Activated CD8-positive, alpha-beta T cell treated with anti-CD3 and anti-CD28 coated beads for 36 hours (primary cell): ENCODE results near the gene GNB1L. TPM values are rescaled to one million over a fixed set of nuclear protein-coding genes. Genes with fewer than 3 reads are reported as not detected.

Source experiments
- ATAC-seq: fragments of 200-7000 bp; cut with Tn5 transposase; one replicate; pipeline ENCODE4 v1.10.0; 2021; ENCODE audit warnings: mild to moderate bottlenecking, moderate library complexity
- CTCF ChIA-PET: fragments of 350-600 bp; sonication (Branson Sonifier 250); formaldehyde crosslinking; loops from one replicate; lab custom pipeline; 2021; ENCODE audit warnings: antibody characterized with exemption; lab: Charles Lee
- POLR2A ChIA-PET: fragments of 350-600 bp; sonication (Branson Sonifier 250); formaldehyde crosslinking; loops from one replicate; lab custom pipeline; 2021; ENCODE audit warnings: antibody characterized with exemption; lab: Charles Lee
- DNase-seq: peaks from one replicate; pipeline ENCODE4 v3.0.0-alpha.2; 2020
- H3K27ac Mint-ChIP-seq: one replicate; pipeline ENCODE4 v1.8.0; 2021; ENCODE audit warnings: mild to moderate bottlenecking, mixed read lengths
- H3K27me3 Mint-ChIP-seq: one replicate; pipeline ENCODE4 v1.8.0; 2021; ENCODE audit warnings: mixed read lengths
- H3K36me3 Mint-ChIP-seq: one replicate; pipeline ENCODE4 v1.8.0; 2021; ENCODE audit warnings: low read depth, mixed read lengths
- H3K4me1 Mint-ChIP-seq: one replicate; pipeline ENCODE4 v1.8.0; 2021; ENCODE audit warnings: low read depth, mixed read lengths
- H3K4me3 Mint-ChIP-seq: one replicate; pipeline ENCODE4 v1.8.0; 2021; ENCODE audit warnings: mild to moderate bottlenecking, moderate library complexity, mixed read lengths
- H3K9me3 Mint-ChIP-seq: one replicate; pipeline ENCODE4 v1.8.0; 2021; ENCODE audit warnings: mixed read lengths
- intact Hi-C: fragments of 100-400 bp; cut with micrococcal nuclease; formaldehyde crosslinking; loops from one replicate; pipeline ENCODE4 v1.10.0; 2022
- total RNA-seq, 2 experiments: library from RNA; stranded (reverse); gene quantifications; one replicate each; pipeline ENCODE4 v1.2.3, GENCODE V29; 2021
- TF ChIP-seq, protein P1 (sequence below): fragments of 200-600 bp; IDR thresholded peaks from one replicate; pipeline ENCODE4 v1.8.0; 2022; ENCODE audit warnings: antibody characterized with exemption, mild to moderate bottlenecking

Gene GNB1L
- total RNA-seq, 2 experiments from 2014 or later, result 16.2 to 17.4 TPM

- POLR2A ChIA-PET, result interaction anchor here (0.9 to 1.0 kb wide), 2 partner anchors 97 to 134 kb away, joined by 3 to 5 read pairs; partner anchors contain the start of genes GNB1L and RTL10
- H3K9me3 Mint-ChIP-seq, result no peaks in the 10 kb centered on the region
- TF ChIP-seq, protein P1, sequence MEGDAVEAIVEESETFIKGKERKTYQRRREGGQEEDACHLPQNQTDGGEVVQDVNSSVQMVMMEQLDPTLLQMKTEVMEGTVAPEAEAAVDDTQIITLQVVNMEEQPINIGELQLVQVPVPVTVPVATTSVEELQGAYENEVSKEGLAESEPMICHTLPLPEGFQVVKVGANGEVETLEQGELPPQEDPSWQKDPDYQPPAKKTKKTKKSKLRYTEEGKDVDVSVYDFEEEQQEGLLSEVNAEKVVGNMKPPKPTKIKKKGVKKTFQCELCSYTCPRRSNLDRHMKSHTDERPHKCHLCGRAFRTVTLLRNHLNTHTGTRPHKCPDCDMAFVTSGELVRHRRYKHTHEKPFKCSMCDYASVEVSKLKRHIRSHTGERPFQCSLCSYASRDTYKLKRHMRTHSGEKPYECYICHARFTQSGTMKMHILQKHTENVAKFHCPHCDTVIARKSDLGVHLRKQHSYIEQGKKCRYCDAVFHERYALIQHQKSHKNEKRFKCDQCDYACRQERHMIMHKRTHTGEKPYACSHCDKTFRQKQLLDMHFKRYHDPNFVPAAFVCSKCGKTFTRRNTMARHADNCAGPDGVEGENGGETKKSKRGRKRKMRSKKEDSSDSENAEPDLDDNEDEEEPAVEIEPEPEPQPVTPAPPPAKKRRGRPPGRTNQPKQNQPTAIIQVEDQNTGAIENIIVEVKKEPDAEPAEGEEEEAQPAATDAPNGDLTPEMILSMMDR, result no peak
- H3K4me3 Mint-ChIP-seq, result no peak overlapping the region
- peaks cover 28% of the 10 kb centered on the region for H3K4me1 Mint-ChIP-seq
- ATAC-seq, result no peak
- H3K36me3 Mint-ChIP-seq, result no peaks in the 10 kb centered on the region
- intact Hi-C loops, result no loop called here
- CTCF ChIA-PET, result interaction anchor here (2.4 kb wide), 1 partner anchor 28 kb away, joined by 13 read pairs; no protein-coding TSS in a partner anchor
- DNase-seq, result no peak
- no peak overlapping the region for H3K27ac Mint-ChIP-seq
- H3K27me3 Mint-ChIP-seq, result peaks cover 52% of the 10 kb centered on the region
These were observed 96.4 kb downstream of the GNB1L start for GRCh38 chr22:19757985-19758895.

DNA sequence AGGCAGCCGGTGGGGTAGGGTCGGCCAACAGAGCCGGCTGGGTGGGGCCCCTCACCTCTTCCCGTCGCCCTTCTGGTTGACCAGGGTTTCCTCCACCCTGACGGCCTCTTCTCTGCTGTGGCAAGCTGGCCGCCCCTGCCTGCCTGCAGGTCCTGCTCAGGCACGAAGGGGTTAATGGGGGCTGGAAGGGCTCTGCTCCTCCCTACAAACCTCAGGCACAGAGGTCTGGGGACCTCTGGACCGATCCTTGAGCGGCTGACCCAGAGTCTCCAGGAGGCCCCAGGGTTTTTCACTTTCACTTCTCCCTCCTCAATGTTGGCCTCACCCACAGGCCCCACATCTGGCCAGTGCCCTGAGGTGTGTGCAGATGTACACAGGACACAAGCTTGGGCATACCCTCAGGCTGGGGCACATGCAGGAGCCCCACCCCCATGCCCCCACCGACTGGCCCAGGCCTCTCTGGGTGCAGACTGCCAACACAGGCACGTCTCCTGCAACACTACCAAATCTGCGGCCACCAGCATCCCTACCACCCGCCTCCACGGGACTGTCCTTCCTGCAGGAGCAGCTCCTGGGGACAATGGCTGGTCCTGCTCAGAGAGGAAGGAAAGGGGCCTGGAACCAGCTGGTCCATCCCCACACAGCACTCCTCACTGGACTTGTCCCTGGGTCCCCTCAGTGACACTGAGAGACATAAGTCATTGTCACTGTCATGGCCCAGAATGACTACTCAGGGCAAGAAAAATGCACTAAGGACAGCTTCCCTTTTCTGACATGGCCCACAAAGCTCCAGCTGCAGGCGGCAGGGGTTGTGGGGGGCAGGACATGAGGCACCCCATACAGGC, 97.3 kb downstream of the GNB1L start:
- TF ChIP-seq, protein P1, result no peak
- H3K4me1 Mint-ChIP-seq, result peaks cover 28% of the 10 kb centered on the region
- peaks cover 57% of the 10 kb centered on the region for H3K27me3 Mint-ChIP-seq
- no peaks in the 10 kb centered on the region for H3K36me3 Mint-ChIP-seq
- ATAC-seq, result peak; percentile 8
- H3K27ac Mint-ChIP-seq, result no peak overlapping the region
- H3K9me3 Mint-ChIP-seq, result no peaks in the 10 kb centered on the region
- POLR2A ChIA-PET, result interaction anchor here (1.0 kb wide), 1 partner anchor 135 kb away, joined by 3 read pairs; no protein-coding TSS in a partner anchor
- CTCF ChIA-PET, result interaction anchor here (1.0 to 2.4 kb wide), 5 partner anchors 12 to 154 kb away, joined by 3 to 13 read pairs (median 4); no protein-coding TSS in a partner anchor
- DNase-seq, result no peak
- intact Hi-C loops, result no loop called here
- no peak overlapping the region for H3K4me3 Mint-ChIP-seq

- Mint-ChIP-seq H3K9me3 (no peaks in the 10 kb centered on the region), H3K27me3 (peaks cover 52% of the 10 kb centered on the region), H3K27ac (no peak overlapping the region), H3K36me3 (no peaks in the 10 kb centered on the region), H3K4me1 (peaks cover 25% of the 10 kb centered on the region), H3K4me3 (no peak overlapping the region)
- DNase-seq, result peak; percentile 71
- ChIA-PET CTCF (interaction anchor here (0.8 to 2.4 kb wide), 9 partner anchors 12 to 162 kb away, joined by 3 to 13 read pairs (median 3); no protein-coding TSS in a partner anchor), POLR2A (no interaction called here)
- TF ChIP-seq, protein P1, result peak; percentile 68
- peak; percentile 68 for ATAC-seq
- intact Hi-C loops, result no loop called here
These were observed 98.2 kb downstream of the GNB1L start for GRCh38 chr22:19756288-19757128.

DNA sequence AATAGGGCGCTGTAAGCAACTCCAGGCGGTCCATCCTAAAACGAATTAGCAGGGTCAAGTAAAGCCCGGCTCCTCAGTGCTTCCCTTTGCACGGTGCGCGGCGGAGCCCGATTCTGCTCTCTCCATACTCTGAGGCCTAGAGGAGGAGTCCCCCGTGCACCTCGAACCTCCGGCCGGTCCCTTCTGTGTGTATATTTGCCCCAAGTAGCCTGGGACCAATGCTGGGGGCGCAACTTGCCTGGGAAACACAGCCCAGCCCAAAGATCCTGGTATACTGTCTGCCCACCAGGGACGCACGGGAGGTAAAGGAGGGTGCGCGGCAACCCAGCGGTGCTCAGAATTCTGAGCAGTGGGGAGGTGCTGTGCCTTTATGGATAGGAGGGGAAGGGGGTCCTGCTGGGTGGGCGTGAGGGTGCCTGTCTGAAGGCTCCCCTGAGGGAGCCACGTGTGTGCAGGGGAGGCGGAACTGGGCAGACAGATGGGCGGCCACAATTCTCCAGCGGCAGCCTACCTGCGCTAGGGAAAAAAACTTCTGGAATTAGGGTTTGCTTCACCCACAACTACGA, 98.9 kb downstream of the GNB1L start:
- CTCF ChIA-PET, result interaction anchor here (0.7 to 2.4 kb wide), 10 partner anchors 11 to 163 kb away, joined by 3 to 13 read pairs (median 3); no protein-coding TSS in a partner anchor
- Mint-ChIP-seq H3K27me3 (peaks cover 51% of the 10 kb centered on the region), H3K27ac (no peak overlapping the region), H3K9me3 (no peaks in the 10 kb centered on the region), H3K4me1 (peaks cover 25% of the 10 kb centered on the region), H3K36me3 (no peaks in the 10 kb centered on the region), H3K4me3 (no peak overlapping the region)
- TF ChIP-seq, protein P1, result no peak
- ATAC-seq (no peak), DNase-seq (no peak)
- POLR2A ChIA-PET, result no interaction called here
- intact Hi-C loops, result no loop called here
